SKM-1 treated with dmso at 0.1 percent for 144 hours (cell line): ENCODE measurements around the gene SUSD3.

Experiments
- DNase-seq: peaks from one replicate; lab custom pipeline; 2025; ENCODE audit not compliant: unreplicated experiment; lab: John Stamatoyannopoulos, UW

SUSD3 gene

GRCh38 chr9:93051680-93052089 is 6.8 kb upstream of the SUSD3 start:
- DNase-seq = no peak

GRCh38 chr9:93052791-93053540 is 5.5 kb upstream of the SUSD3 start:
- no peak for DNase-seq

- no peak for DNase-seq
These were observed 4.6 kb upstream of the SUSD3 start for GRCh38 chr9:93053781-93054331.

- DNase-seq = no peak
These were observed 3.5 kb upstream of the SUSD3 start for GRCh38 chr9:93054758-93055704.

- DNase-seq = no peak
These were observed 1.3 kb upstream of the SUSD3 start for GRCh38 chr9:93057042-93057702.

- DNase-seq = no peak
These were observed 672 bp upstream of the SUSD3 start for GRCh38 chr9:93057703-93058354.

GRCh38 chr9:93059011-93059714 is 662 bp downstream of the SUSD3 start:
- DNase-seq = peak; percentile 26

- no peak for DNase-seq
These were observed 1.4 kb downstream of the SUSD3 start for GRCh38 chr9:93059715-93060578.

GRCh38 chr9:93060746-93061259 is 2.3 kb downstream of the SUSD3 start:
- no peak for DNase-seq

GRCh38 chr9:93061260-93061751 is 2.8 kb downstream of the SUSD3 start:
- no peak for DNase-seq

GRCh38 chr9:93061791-93062763 is 3.6 kb downstream of the SUSD3 start:
- no peak for DNase-seq

GRCh38 chr9:93064392-93065134 is 6.1 kb downstream of the SUSD3 start:
- peak; percentile 80 for DNase-seq

- DNase-seq = peak; percentile 24
These were observed 6.7 kb downstream of the SUSD3 start for GRCh38 chr9:93065135-93065720.

GRCh38 chr9:93066978-93067603 is 8.6 kb downstream of the SUSD3 start:
- DNase-seq = no peak

- no peak for DNase-seq
These were observed 10.5 kb downstream of the SUSD3 start for GRCh38 chr9:93068956-93069355.

- DNase-seq = no peak
These were observed 13.0 kb downstream of the SUSD3 start for GRCh38 chr9:93071464-93071863.
